HEK293 (cell line): ENCODE measurements around the gene RABGGTA.

Experiments used
- CTCF ChIA-PET: fragments of 350-600 bp; formaldehyde crosslinking; extraction: SDS; loops from one replicate; lab custom pipeline; 2021; ENCODE audit warnings: antibody characterized with exemption; lab: Yijun Ruan, JAX
- POLR2A ChIA-PET: fragments of 300-600 bp; formaldehyde crosslinking; extraction: SDS; loops from one replicate; lab custom pipeline; 2020; ENCODE audit warnings: antibody characterized with exemption, inconsistent platforms; lab: Yijun Ruan, JAX
- H3K27ac ChIP-seq: fragments of 200-500 bp; sonication (Bioruptor generic); 2 replicates; pipeline ENCODE4 v1.5.1; 2014; ENCODE audit warnings: low read depth, low read length, control low read depth, inconsistent platforms; ENCODE audit errors: extremely low read depth
- H3K36me3 ChIP-seq, 2 experiments: fragments of 200-500 bp in 1 of 2; sonication (Bioruptor generic) in 1 of 2; 1 replicate in 1 of 2; 2 replicates in 1 of 2; pipeline ENCODE4 v1.5.1; 2014 to 2017; ENCODE audit warnings: inconsistent platforms in 2 of 2, low read length in 2 of 2; ENCODE audit not compliant: control insufficient read depth in 2 of 2, insufficient read depth in 1 of 2
- H3K4me1 ChIP-seq: fragments of 200-500 bp; sonication (Bioruptor generic); 2 replicates; pipeline ENCODE4 v1.5.1; 2014; ENCODE audit warnings: mild to moderate bottlenecking, low read length, inconsistent platforms; ENCODE audit not compliant: control insufficient read depth, insufficient read depth
- H3K4me3 ChIP-seq: 2 replicates; pipeline ENCODE4 v1.5.1; 2011; ENCODE audit warnings: low read depth, mild to moderate bottlenecking, control low read depth, low read length, moderate library complexity
- H3K9me3 ChIP-seq: fragments of 200-500 bp; sonication (Bioruptor generic); 2 replicates; pipeline ENCODE4 v1.5.1; 2014; ENCODE audit warnings: low read depth, low read length, inconsistent platforms; ENCODE audit not compliant: control insufficient read depth, insufficient read depth
- BCL11B ChIP-seq: fragments of 450-650 bp; formaldehyde crosslinking; IDR thresholded peaks from 2 replicates; pipeline ENCODE4 v1.5.1; 2016; ENCODE audit warnings: low read depth, missing biosample characterization, missing genetic modification characterization
- GLI2 ChIP-seq: fragments of 450-650 bp; formaldehyde crosslinking; IDR thresholded peaks from 2 replicates; pipeline ENCODE4; 2017; ENCODE audit warnings: missing biosample characterization, missing genetic modification characterization, low read depth, borderline replicate concordance
- KLF10 ChIP-seq: fragments of 450-650 bp; IDR thresholded peaks from 2 replicates; pipeline ENCODE4 v1.5.1; 2018; ENCODE audit warnings: missing biosample characterization, mild to moderate bottlenecking, missing genetic modification characterization
- RBAK ChIP-seq: fragments of 450-650 bp; formaldehyde crosslinking; IDR thresholded peaks from 2 replicates; pipeline ENCODE4 v1.5.1; 2016; ENCODE audit warnings: missing biosample characterization, missing genetic modification characterization
- ZBTB1 ChIP-seq: fragments of 450-650 bp; formaldehyde crosslinking; IDR thresholded peaks from 2 replicates; pipeline ENCODE4 v1.5.1; 2016; ENCODE audit warnings: missing biosample characterization, missing genetic modification characterization
- ZNF175 ChIP-seq: fragments of 450-650 bp; formaldehyde crosslinking; IDR thresholded peaks from 2 replicates; pipeline ENCODE4 v1.5.1; 2016; ENCODE audit warnings: missing biosample characterization, missing genetic modification characterization
- ZNF324 ChIP-seq: fragments of 450-650 bp; formaldehyde crosslinking; IDR thresholded peaks from 2 replicates; pipeline ENCODE4 v1.5.1; 2016; ENCODE audit warnings: missing biosample characterization, missing genetic modification characterization
- ZNF366 ChIP-seq: fragments of 450-650 bp; formaldehyde crosslinking; conservative IDR thresholded peaks from 2 replicates; pipeline ENCODE4 v1.5.1; 2016; ENCODE audit warnings: missing biosample characterization, missing genetic modification characterization
- ZNF585B ChIP-seq: fragments of 450-650 bp; formaldehyde crosslinking; IDR thresholded peaks from 2 replicates; pipeline ENCODE4 v1.5.1; 2016; ENCODE audit warnings: missing biosample characterization, missing genetic modification characterization
- ZSCAN23 ChIP-seq: fragments of 450-650 bp; formaldehyde crosslinking; IDR thresholded peaks from 2 replicates; pipeline ENCODE4 v1.5.1; 2016; ENCODE audit warnings: missing biosample characterization, missing genetic modification characterization
- TF ChIP-seq, protein P1 (sequence below): fragments of 450-650 bp; formaldehyde crosslinking; IDR thresholded peaks from 2 replicates; pipeline ENCODE4 v1.5.1; 2016; ENCODE audit warnings: missing biosample characterization, missing genetic modification characterization, borderline replicate concordance
- TF ChIP-seq, protein P2 (sequence below): fragments of 450-650 bp; formaldehyde crosslinking; IDR thresholded peaks from 2 replicates; pipeline ENCODE4 v1.5.1; 2016; ENCODE audit warnings: missing biosample characterization, missing genetic modification characterization
- TF ChIP-seq, protein P3 (sequence below): fragments of 450-650 bp; formaldehyde crosslinking; IDR thresholded peaks from 2 replicates; pipeline ENCODE4 v1.5.1; 2016; ENCODE audit warnings: missing biosample characterization, missing genetic modification characterization
- TF ChIP-seq, protein P4 (sequence below): fragments of 450-650 bp; formaldehyde crosslinking; IDR thresholded peaks from 2 replicates; pipeline ENCODE4 v1.5.1; 2016; ENCODE audit warnings: missing biosample characterization, missing genetic modification characterization

RABGGTA gene

DNA sequence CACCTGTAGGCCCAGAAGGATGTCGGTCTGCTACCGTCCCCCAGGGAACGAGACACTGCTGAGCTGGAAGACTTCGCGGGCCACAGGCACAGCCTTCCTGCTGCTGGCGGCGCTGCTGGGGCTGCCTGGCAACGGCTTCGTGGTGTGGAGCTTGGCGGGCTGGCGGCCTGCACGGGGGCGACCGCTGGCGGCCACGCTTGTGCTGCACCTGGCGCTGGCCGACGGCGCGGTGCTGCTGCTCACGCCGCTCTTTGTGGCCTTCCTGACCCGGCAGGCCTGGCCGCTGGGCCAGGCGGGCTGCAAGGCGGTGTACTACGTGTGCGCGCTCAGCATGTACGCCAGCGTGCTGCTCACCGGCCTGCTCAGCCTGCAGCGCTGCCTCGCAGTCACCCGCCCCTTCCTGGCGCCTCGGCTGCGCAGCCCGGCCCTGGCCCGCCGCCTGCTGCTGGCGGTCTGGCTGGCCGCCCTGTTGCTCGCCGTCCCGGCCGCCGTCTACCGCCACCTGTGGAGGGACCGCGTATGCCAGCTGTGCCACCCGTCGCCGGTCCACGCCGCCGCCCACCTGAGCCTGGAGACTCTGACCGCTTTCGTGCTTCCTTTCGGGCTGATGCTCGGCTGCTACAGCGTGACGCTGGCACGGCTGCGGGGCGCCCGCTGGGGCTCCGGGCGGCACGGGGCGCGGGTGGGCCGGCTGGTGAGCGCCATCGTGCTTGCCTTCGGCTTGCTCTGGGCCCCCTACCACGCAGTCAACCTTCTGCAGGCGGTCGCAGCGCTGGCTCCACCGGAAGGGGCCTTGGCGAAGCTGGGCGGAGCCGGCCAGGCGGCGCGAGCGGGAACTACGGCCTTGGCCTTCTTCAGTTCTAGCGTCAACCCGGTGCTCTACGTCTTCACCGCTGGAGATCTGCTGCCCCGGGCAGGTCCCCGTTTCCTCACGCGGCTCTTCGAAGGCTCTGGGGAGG is 39.5 kb upstream of the RABGGTA start, which contains the start of gene LTB4R (continued):
- TF ChIP-seq, protein P1, sequence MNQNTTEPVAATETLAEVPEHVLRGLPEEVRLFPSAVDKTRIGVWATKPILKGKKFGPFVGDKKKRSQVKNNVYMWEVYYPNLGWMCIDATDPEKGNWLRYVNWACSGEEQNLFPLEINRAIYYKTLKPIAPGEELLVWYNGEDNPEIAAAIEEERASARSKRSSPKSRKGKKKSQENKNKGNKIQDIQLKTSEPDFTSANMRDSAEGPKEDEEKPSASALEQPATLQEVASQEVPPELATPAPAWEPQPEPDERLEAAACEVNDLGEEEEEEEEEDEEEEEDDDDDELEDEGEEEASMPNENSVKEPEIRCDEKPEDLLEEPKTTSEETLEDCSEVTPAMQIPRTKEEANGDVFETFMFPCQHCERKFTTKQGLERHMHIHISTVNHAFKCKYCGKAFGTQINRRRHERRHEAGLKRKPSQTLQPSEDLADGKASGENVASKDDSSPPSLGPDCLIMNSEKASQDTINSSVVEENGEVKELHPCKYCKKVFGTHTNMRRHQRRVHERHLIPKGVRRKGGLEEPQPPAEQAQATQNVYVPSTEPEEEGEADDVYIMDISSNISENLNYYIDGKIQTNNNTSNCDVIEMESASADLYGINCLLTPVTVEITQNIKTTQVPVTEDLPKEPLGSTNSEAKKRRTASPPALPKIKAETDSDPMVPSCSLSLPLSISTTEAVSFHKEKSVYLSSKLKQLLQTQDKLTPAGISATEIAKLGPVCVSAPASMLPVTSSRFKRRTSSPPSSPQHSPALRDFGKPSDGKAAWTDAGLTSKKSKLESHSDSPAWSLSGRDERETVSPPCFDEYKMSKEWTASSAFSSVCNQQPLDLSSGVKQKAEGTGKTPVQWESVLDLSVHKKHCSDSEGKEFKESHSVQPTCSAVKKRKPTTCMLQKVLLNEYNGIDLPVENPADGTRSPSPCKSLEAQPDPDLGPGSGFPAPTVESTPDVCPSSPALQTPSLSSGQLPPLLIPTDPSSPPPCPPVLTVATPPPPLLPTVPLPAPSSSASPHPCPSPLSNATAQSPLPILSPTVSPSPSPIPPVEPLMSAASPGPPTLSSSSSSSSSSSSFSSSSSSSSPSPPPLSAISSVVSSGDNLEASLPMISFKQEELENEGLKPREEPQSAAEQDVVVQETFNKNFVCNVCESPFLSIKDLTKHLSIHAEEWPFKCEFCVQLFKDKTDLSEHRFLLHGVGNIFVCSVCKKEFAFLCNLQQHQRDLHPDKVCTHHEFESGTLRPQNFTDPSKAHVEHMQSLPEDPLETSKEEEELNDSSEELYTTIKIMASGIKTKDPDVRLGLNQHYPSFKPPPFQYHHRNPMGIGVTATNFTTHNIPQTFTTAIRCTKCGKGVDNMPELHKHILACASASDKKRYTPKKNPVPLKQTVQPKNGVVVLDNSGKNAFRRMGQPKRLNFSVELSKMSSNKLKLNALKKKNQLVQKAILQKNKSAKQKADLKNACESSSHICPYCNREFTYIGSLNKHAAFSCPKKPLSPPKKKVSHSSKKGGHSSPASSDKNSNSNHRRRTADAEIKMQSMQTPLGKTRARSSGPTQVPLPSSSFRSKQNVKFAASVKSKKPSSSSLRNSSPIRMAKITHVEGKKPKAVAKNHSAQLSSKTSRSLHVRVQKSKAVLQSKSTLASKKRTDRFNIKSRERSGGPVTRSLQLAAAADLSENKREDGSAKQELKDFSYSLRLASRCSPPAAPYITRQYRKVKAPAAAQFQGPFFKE (tag by site-specific recombination): no peak
- TF ChIP-seq RBAK (tag by site-specific recombination): no peak
- TF ChIP-seq ZSCAN23: no peak
- no peak for TF ChIP-seq ZBTB1 (tag by site-specific recombination)

DNA sequence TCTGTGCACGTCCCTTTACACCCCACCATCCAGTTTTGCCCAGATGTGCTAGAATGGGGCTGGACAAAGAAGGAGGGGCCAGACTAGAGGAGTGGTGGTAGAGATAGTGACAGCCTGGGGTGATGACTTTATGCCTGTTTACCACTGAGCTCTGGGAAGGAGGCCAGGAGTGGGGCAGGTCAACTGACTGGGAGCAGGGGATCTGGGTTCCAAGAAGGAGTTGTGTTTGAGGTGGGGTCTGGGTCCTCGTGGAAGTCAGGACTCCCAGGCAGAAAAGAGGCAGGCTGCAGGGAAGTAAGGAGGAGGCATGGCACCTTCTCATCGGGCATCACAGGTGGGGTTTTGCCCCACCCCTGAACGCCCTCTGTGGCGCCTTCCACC is 38.9 kb upstream of the RABGGTA start:
- TF ChIP-seq, protein P2, sequence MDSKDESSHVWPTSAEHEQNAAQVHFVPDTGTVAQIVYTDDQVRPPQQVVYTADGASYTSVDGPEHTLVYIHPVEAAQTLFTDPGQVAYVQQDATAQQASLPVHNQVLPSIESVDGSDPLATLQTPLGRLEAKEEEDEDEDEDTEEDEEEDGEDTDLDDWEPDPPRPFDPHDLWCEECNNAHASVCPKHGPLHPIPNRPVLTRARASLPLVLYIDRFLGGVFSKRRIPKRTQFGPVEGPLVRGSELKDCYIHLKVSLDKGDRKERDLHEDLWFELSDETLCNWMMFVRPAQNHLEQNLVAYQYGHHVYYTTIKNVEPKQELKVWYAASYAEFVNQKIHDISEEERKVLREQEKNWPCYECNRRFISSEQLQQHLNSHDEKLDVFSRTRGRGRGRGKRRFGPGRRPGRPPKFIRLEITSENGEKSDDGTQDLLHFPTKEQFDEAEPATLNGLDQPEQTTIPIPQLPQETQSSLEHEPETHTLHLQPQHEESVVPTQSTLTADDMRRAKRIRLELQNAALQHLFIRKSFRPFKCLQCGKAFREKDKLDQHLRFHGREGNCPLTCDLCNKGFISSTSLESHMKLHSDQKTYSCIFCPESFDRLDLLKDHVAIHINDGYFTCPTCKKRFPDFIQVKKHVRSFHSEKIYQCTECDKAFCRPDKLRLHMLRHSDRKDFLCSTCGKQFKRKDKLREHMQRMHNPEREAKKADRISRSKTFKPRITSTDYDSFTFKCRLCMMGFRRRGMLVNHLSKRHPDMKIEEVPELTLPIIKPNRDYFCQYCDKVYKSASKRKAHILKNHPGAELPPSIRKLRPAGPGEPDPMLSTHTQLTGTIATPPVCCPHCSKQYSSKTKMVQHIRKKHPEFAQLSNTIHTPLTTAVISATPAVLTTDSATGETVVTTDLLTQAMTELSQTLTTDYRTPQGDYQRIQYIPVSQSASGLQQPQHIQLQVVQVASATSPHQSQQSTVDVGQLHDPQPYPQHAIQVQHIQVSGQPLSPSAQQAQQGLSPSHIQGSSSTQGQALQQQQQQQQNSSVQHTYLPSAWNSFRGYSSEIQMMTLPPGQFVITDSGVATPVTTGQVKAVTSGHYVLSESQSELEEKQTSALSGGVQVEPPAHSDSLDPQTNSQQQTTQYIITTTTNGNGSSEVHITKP: peak; percentile 31; the same call in 1 of the 2 replicates
- TF ChIP-seq, protein P3, sequence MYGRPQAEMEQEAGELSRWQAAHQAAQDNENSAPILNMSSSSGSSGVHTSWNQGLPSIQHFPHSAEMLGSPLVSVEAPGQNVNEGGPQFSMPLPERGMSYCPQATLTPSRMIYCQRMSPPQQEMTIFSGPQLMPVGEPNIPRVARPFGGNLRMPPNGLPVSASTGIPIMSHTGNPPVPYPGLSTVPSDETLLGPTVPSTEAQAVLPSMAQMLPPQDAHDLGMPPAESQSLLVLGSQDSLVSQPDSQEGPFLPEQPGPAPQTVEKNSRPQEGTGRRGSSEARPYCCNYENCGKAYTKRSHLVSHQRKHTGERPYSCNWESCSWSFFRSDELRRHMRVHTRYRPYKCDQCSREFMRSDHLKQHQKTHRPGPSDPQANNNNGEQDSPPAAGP (tag by site-specific recombination): no peak
- Histone ChIP-seq H3K4me1 (no peaks in the 10 kb centered on the region), H3K9me3 (no peaks in the 10 kb centered on the region), H3K36me3 (peaks cover 5 to 72% of the 10 kb centered on the region in 2 experiments), H3K27ac (no peak overlapping the region), H3K4me3 (no peak overlapping the region)
- ChIA-PET CTCF (interaction anchor here (0.5 to 5.1 kb wide), 6 partner anchors 11 to 827 kb away, joined by 3 to 70 read pairs (median 18); partner anchors contain the start of genes CBLN3, DHRS1, KHNYN and NOP9), POLR2A (interaction anchor here (2.7 kb wide), 1 partner anchor 68 kb away, joined by 15 read pairs; the partner anchor contains the start of gene TINF2)

DNA sequence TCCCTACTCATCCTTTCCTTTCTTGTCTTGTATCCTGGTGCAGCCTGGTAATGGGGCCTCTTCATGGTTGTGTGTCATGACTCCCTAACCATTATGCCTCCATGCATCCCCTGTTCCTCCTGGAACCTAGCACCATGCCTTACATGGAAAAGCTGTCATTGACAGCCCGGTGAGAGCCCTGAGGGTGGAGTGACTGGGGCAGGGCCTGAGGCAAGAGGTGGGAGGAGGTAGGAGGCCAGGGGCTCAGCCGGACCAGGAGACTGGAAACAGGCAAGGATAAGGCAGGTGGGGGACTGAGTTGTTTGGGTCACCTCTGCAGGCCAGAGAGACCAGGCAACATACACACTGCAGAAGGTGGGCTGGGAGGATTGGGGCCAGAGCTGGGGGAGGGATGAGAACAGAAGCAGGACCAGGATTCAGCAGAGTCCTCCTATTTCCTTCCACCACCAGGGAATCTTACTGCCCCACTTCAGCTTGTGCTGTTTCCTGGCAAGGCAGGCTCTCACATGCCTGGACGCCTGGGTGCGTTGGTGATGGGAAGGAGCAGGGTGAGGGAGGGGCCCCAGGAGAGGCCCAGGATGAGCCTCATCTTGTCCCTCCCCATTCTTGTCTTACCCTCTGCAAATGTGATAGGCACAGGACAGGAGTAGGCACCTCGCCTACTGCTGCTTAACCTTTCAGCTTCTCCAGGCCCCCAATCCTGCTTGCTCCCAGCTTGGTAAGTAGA is 38.3 kb upstream of the RABGGTA start, which contains the start of gene LTB4R2:
TSS of gene LTB4R2 (plus strand) at position 603 of the 727 bp plus-strand sequence. CDS start 525 bp downstream, outside the sequence.
- ChIA-PET CTCF (interaction anchor here (0.5 to 5.1 kb wide), 12 partner anchors 11 to 826 kb away, joined by 3 to 70 read pairs (median 3); partner anchors contain the start of genes CBLN3, DHRS1, KHNYN and MDP1), POLR2A (interaction anchor here (2.2 to 2.7 kb wide), 2 partner anchors 39 to 67 kb away, joined by 9 to 15 read pairs; partner anchors contain the start of genes RABGGTA and TINF2)
- peaks cover 10 to 77% of the 10 kb centered on the region in 2 experiments for H3K36me3 ChIP-seq
- no peaks in the 10 kb centered on the region for H3K9me3 ChIP-seq
- H3K27ac ChIP-seq: no peak within 1 kb of the TSS
- no peaks in the 10 kb centered on the region for H3K4me1 ChIP-seq
- no peak within 1 kb of the TSS for H3K4me3 ChIP-seq
- TF ChIP-seq KLF10 (tag by site-specific recombination): no peak
- no peak for TF ChIP-seq ZNF585B
- no peak for TF ChIP-seq ZNF366 (tag by site-specific recombination)
- TF ChIP-seq GLI2 (tag by site-specific recombination): no peak
- TF ChIP-seq ZNF175 (tag by site-specific recombination): no peak
- no peak for TF ChIP-seq ZNF324 (tag by site-specific recombination)
- TF ChIP-seq BCL11B (tag by site-specific recombination): no peak
- TF ChIP-seq, protein P4, sequence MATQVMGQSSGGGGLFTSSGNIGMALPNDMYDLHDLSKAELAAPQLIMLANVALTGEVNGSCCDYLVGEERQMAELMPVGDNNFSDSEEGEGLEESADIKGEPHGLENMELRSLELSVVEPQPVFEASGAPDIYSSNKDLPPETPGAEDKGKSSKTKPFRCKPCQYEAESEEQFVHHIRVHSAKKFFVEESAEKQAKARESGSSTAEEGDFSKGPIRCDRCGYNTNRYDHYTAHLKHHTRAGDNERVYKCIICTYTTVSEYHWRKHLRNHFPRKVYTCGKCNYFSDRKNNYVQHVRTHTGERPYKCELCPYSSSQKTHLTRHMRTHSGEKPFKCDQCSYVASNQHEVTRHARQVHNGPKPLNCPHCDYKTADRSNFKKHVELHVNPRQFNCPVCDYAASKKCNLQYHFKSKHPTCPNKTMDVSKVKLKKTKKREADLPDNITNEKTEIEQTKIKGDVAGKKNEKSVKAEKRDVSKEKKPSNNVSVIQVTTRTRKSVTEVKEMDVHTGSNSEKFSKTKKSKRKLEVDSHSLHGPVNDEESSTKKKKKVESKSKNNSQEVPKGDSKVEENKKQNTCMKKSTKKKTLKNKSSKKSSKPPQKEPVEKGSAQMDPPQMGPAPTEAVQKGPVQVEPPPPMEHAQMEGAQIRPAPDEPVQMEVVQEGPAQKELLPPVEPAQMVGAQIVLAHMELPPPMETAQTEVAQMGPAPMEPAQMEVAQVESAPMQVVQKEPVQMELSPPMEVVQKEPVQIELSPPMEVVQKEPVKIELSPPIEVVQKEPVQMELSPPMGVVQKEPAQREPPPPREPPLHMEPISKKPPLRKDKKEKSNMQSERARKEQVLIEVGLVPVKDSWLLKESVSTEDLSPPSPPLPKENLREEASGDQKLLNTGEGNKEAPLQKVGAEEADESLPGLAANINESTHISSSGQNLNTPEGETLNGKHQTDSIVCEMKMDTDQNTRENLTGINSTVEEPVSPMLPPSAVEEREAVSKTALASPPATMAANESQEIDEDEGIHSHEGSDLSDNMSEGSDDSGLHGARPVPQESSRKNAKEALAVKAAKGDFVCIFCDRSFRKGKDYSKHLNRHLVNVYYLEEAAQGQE: no peak
